ELF-1 (cell line): ENCODE data around the gene EYA2.
"Not testable (repeated sequence)": the region's sequence is repeated elsewhere in the genome, so short reads cannot be mapped to it uniquely, and the experiment has no call there.

Experiments used
- DNase-seq: peaks from one replicate; pipeline ENCODE4 v3.0.0-alpha.2; 2016; ENCODE audit warnings: low read depth, low spot score

EYA2 gene

GRCh38 chr20:46895906-46896242 is 1.2 kb downstream of the EYA2 start:
- DNase-seq: no peak

GRCh38 chr20:46897328-46897880 is 2.8 kb downstream of the EYA2 start:
- DNase-seq: no peak

- no peak for DNase-seq
Measured at GRCh38 chr20:46898423-46898822, 3.8 kb downstream of the EYA2 start.

GRCh38 chr20:46899621-46900020 is 5.0 kb downstream of the EYA2 start:
- DNase-seq: no peak

GRCh38 chr20:46900086-46900485 is 5.4 kb downstream of the EYA2 start:
- no peak for DNase-seq

- no peak for DNase-seq
Measured at GRCh38 chr20:46900826-46901225, 6.2 kb downstream of the EYA2 start.

GRCh38 chr20:46901638-46902037 is 7.0 kb downstream of the EYA2 start:
- no peak for DNase-seq

GRCh38 chr20:46903256-46903655 is 8.6 kb downstream of the EYA2 start:
- DNase-seq: peak; percentile 56

- DNase-seq: no peak
Measured at GRCh38 chr20:46903937-46904336, 9.3 kb downstream of the EYA2 start.

- no peak for DNase-seq
Measured at GRCh38 chr20:46905364-46906125, 10.9 kb downstream of the EYA2 start.

- DNase-seq: no peak
Measured at GRCh38 chr20:46913329-46914044, 18.8 kb downstream of the EYA2 start.

GRCh38 chr20:46914789-46915379 is 20.2 kb downstream of the EYA2 start:
- DNase-seq: no peak

- no peak for DNase-seq
Measured at GRCh38 chr20:46915575-46916257, 21.1 kb downstream of the EYA2 start.

GRCh38 chr20:46916258-46916603 is 21.6 kb downstream of the EYA2 start:
- no peak for DNase-seq

- DNase-seq: no peak
Measured at GRCh38 chr20:46917155-46917554, 22.5 kb downstream of the EYA2 start.

- DNase-seq: no peak
Measured at GRCh38 chr20:46920114-46920513, 25.5 kb downstream of the EYA2 start.

GRCh38 chr20:46922841-46923240 is 28.2 kb downstream of the EYA2 start:
- DNase-seq: not testable (repeated sequence)

- DNase-seq: no peak
Measured at GRCh38 chr20:46923550-46923949, 28.9 kb downstream of the EYA2 start.

- no peak for DNase-seq
Measured at GRCh38 chr20:46928580-46929132, 34.0 kb downstream of the EYA2 start.

GRCh38 chr20:46929902-46930301 is 35.3 kb downstream of the EYA2 start:
- no peak for DNase-seq

- DNase-seq: no peak
Measured at GRCh38 chr20:46930640-46931339, 36.1 kb downstream of the EYA2 start.
